Mesothelial cell of epicardium (in vitro differentiated cells): ENCODE data around the gene AGXT. TPM values are rescaled to one million over a fixed set of nuclear protein-coding genes. Genes with fewer than 3 reads are reported as not detected.
"Not testable (repeated sequence)": the region's sequence is repeated elsewhere in the genome, so short reads cannot be mapped to it uniquely, and the experiment has no call there.

ENCODE experiments used
- DNase-seq, 2 experiments: peaks; one replicate each; pipeline ENCODE4 v3.0.0; 2021; ENCODE audit warnings: low spot score in 2 of 2; ENCODE audit not compliant: unreplicated experiment in 2 of 2
- H3K27ac Mint-ChIP-seq: 2 replicates; pipeline ENCODE4 v1.8.0; 2021; ENCODE audit warnings: mixed read lengths
- H3K27me3 Mint-ChIP-seq: 2 replicates; pipeline ENCODE4 v1.8.0; 2021; ENCODE audit warnings: low read depth, mixed read lengths
- H3K36me3 Mint-ChIP-seq: 2 replicates; pipeline ENCODE4 v1.8.0; 2021; ENCODE audit warnings: mixed read lengths
- H3K4me1 Mint-ChIP-seq: 2 replicates; pipeline ENCODE4 v1.8.0; 2021; ENCODE audit warnings: mixed read lengths
- H3K4me3 Mint-ChIP-seq: 2 replicates; pipeline ENCODE4 v1.8.0; 2021; ENCODE audit warnings: mild to moderate bottlenecking, moderate library complexity, mixed read lengths
- H3K9me3 Mint-ChIP-seq: 2 replicates; pipeline ENCODE4 v1.8.0; 2021; ENCODE audit warnings: mixed read lengths
- total RNA-seq: library from RNA; stranded (reverse); gene quantifications from 3 replicates; pipeline ENCODE4 v1.2.1, GENCODE V29; 2021
- TF ChIP-seq, protein P1 (sequence below): fragments of 200-600 bp; sonication (generic); IDR thresholded peaks from one replicate; pipeline ENCODE4 v1.5.0; 2021; ENCODE audit warnings: antibody characterized with exemption; ENCODE audit not compliant: unreplicated experiment

The AGXT gene
- total RNA-seq, 1 donor from 2014 or later = not detected

DNA sequence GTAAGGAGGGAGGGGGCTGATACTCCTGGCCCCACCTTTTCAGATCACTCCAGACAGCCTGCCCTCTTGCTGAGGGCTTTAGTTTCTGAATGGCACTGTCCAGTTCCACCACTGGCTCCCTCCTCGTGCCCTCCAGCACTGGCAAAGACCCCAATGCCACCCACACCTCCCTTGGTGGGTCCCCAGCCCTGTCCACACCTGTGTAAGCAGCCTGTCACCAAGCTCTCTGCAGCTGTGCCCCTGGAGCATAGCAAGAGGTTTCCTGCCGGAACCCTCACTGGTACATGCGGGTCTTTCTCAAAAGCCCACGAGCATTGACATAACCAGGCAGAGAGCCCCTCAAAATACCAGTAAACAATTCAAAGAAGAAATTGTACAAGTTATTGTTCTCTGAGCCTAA, 31.0 kb upstream of the AGXT start:
- DNase-seq = no peak
- Mint-ChIP-seq H3K36me3 (no peaks in the 10 kb centered on the region), H3K27me3 (peaks cover 58% of the 10 kb centered on the region), H3K27ac (no peak overlapping the region), H3K4me3 (no peak overlapping the region), H3K9me3 (no peaks in the 10 kb centered on the region), H3K4me1 (no peaks in the 10 kb centered on the region)
- TF ChIP-seq, protein P1, sequence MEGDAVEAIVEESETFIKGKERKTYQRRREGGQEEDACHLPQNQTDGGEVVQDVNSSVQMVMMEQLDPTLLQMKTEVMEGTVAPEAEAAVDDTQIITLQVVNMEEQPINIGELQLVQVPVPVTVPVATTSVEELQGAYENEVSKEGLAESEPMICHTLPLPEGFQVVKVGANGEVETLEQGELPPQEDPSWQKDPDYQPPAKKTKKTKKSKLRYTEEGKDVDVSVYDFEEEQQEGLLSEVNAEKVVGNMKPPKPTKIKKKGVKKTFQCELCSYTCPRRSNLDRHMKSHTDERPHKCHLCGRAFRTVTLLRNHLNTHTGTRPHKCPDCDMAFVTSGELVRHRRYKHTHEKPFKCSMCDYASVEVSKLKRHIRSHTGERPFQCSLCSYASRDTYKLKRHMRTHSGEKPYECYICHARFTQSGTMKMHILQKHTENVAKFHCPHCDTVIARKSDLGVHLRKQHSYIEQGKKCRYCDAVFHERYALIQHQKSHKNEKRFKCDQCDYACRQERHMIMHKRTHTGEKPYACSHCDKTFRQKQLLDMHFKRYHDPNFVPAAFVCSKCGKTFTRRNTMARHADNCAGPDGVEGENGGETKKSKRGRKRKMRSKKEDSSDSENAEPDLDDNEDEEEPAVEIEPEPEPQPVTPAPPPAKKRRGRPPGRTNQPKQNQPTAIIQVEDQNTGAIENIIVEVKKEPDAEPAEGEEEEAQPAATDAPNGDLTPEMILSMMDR = no peak

DNA sequence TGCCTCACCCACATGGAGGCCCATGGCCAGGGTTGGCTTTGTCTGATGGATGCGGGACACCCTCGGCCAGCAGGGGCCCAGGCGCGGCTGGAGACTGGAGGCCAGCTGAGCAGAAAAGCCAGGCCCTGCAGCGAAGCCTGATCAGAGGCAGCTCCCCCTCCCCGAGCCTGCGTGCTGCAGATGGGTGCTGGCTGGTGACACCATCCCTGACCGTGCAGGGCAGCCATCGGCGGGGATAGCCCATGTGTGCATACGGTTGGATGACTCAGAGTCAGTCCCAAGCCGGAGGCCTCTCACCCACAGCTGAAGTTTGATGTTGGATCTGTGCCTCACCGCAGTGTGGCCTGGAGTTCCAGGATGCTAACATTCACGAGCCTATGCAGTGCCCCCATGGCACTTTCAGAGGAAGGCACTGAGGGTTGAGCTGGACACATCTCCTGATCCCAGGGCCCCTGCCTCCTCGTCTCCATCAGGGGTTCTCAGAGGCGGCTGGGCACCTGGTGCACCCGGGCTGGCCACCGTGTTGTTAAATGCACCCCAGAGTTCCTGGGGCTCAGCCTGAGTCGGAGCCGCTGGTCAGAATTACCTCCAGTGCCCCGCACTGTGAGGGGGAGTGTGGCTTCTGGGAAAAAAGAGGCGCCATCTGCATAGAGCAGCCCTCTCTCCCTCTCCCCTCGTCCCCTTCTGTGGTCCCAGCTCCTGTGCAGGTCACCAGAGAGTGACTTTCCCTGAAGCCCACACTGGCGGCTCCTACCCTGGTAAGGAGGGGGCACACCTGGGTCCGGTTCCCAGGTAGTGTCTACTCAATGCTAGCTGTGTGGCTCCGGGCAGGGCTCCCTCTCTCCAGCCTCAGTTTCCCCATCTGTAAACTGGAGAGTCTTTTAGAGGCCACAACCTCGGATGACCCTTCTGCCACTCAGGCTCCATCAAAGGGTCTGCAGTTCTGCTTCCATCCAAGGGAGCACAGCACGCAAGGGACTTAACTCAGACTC, 29.2 kb upstream of the AGXT start:
- Mint-ChIP-seq H3K36me3 (no peaks in the 10 kb centered on the region), H3K27ac (no peak overlapping the region), H3K4me1 (no peaks in the 10 kb centered on the region), H3K4me3 (no peak overlapping the region), H3K27me3 (peaks cover 61% of the 10 kb centered on the region), H3K9me3 (no peaks in the 10 kb centered on the region)
- no peak for DNase-seq
- TF ChIP-seq, protein P1 = no peak

DNA sequence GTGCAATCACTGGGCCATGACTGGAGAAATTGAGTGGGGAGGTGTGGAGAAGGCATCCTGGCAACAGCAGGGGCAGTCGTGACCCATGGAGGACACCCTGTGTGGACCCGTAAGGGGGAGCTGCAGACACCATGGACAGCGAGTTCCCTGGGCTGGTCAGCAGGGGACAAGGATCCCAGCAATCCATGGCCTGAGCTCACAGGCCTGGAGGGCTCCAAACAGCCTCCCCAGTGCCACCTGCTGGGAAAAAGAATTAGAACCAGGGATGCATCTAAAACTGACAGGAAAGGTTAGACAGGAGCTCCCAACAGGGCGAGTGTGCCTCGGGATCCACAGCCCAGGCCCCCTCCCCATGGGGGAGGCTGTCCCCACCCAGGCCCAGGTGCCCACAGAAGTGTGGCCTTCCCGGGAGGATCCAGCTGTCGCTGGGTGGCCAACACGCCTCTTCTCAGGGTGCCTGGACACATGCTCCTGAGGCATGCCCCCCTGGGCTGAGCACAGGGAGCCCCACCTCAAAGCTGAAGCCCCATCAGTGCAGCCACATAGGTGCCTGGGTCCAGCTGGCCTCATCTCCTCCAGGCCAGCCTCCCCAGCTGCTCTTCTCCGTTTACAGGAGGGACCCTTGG, 28.1 kb upstream of the AGXT start:
- Mint-ChIP-seq H3K9me3 (no peaks in the 10 kb centered on the region), H3K27me3 (peaks cover 62% of the 10 kb centered on the region), H3K4me1 (no peaks in the 10 kb centered on the region), H3K4me3 (no peak overlapping the region), H3K27ac (no peak overlapping the region), H3K36me3 (no peaks in the 10 kb centered on the region)
- TF ChIP-seq, protein P1 = peak; percentile 55
- DNase-seq = peak in 1 of 2 experiments; percentile 67

DNA sequence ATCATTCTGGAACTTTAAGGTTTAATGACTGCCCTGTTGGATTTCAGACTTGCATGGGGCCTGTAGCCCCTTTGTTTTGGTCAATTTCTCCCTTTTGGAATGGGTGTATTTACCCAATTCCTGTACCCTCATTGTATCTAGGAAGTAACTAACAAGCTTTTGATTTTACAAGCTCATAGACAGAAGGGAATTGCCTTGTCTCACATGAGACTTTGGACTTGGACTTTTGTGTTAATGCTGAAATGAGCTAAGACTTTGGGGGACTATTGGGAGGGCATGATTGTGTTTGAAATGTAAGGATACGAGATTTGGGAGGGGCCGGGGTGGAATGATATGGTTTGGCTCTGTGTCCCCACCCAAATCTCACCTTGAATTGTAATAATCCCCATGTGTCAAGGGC, 22.3 kb upstream of the AGXT start:
- DNase-seq, H3K36me3 Mint-ChIP-seq, H3K4me1 Mint-ChIP-seq, H3K9me3 Mint-ChIP-seq, H3K4me3 Mint-ChIP-seq, H3K27ac Mint-ChIP-seq: not testable (repeated sequence)
- peaks cover 44% of the 10 kb centered on the region for H3K27me3 Mint-ChIP-seq

DNA sequence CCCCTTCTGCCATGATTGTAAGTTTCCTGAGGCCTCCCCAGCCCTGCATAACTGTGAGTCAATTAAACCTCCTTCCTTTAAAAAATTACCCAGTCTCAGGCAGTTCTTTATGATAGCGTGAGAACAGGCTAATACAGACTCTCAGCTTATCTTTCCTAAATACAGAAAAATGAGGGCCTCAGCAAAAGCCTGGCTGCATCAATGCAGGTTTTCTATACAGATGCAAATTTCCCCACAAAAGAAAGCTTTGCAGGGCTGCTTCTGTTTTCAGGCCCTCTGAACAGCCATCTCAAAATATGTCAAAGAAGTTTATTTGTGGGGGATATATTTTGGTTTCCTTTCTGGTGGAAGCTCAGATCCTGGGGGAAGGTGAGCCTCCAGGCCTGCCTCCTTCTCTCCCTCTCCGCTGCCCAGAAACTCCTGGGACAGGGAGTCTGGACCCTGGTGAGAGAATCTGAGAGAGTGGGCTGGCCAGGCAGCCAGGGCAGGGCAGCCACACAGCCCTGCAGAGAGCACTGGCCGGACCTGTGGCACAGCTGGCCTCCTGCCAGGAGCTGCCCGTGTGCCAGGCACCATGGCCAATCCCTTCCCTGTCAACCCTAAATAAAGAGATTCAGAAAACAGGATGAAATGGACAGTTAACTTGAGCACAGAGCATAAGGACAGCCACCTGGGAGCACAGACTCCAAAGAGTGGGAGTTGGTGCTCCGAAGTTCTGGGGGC, 21.6 kb upstream of the AGXT start:
- no peaks in the 10 kb centered on the region for H3K36me3 Mint-ChIP-seq
- DNase-seq = no peak
- H3K27me3 Mint-ChIP-seq = peaks cover 40% of the 10 kb centered on the region
- TF ChIP-seq, protein P1 = no peak
- H3K27ac Mint-ChIP-seq = no peak overlapping the region
- H3K4me3 Mint-ChIP-seq = no peak overlapping the region
- H3K4me1 Mint-ChIP-seq = no peaks in the 10 kb centered on the region
- no peaks in the 10 kb centered on the region for H3K9me3 Mint-ChIP-seq
